ENCODE results near the gene NUDCD3. TPM values are rescaled to one million over a fixed set of nuclear protein-coding genes. Genes with fewer than 3 reads are reported as not detected.

NUDCD3 gene
- total RNA-seq, 1 experiment from 2014 or later: 71.9 TPM

DNA sequence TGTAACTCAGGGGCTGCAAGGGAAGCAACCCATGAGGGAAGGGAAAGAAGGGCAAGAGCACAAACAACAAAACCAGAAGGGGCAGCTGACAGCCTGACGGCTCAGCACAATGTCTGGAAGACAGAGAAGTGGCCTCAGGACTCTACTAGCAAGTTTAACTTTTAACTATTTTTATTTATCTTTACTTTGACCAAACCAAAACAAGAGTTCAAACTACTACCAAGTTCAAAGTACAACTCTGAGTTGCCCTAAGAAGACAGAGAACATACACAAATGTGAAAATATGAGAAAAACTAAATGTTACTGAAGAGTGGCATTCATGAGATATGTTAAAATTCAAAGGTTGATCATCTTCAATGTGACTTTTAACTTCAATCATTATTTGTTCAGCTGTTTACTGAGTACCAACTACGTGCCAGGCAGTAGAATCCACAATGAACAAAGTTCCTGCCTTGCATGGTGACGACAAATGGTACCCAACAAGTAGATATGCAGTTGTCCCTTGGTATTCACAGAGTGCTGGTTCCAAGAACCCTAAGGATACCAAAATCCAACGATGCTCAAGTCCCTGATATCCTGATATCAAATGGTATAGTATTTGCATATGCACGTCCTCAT, 19.7 kb downstream of the NUDCD3 start:
- TF ChIP-seq, protein P1, sequence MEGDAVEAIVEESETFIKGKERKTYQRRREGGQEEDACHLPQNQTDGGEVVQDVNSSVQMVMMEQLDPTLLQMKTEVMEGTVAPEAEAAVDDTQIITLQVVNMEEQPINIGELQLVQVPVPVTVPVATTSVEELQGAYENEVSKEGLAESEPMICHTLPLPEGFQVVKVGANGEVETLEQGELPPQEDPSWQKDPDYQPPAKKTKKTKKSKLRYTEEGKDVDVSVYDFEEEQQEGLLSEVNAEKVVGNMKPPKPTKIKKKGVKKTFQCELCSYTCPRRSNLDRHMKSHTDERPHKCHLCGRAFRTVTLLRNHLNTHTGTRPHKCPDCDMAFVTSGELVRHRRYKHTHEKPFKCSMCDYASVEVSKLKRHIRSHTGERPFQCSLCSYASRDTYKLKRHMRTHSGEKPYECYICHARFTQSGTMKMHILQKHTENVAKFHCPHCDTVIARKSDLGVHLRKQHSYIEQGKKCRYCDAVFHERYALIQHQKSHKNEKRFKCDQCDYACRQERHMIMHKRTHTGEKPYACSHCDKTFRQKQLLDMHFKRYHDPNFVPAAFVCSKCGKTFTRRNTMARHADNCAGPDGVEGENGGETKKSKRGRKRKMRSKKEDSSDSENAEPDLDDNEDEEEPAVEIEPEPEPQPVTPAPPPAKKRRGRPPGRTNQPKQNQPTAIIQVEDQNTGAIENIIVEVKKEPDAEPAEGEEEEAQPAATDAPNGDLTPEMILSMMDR (conservative IDR thresholded peaks at IDR 0.05): no peak
- Histone ChIP-seq H3K23me2 (ENCODE audit: insufficient read length, low read depth, low read length, poor library complexity, severe bottlenecking) (no peaks in the 10 kb centered on the region), H4K8ac (replicated peaks; ENCODE audit: insufficient read length, low read depth, low read length) (no peak overlapping the region), H3K9ac (ENCODE audit: extremely low read depth, insufficient read length, low read length) (peak overlapping the region; percentile 14), H2BK20ac (ENCODE audit: low read depth, low read length, poor library complexity, severe bottlenecking) (no peak overlapping the region), H4K20me1 (ENCODE audit: control insufficient read depth, insufficient read depth, insufficient read length) (no peaks in the 10 kb centered on the region), H2BK120ac (ENCODE audit: low read depth, low read length, poor library complexity, severe bottlenecking) (no peak overlapping the region), H3K14ac (ENCODE audit: insufficient read depth, low read length) (no peak overlapping the region), H3K4me2 (ENCODE audit: insufficient read depth, insufficient read length, low read length) (no peak overlapping the region), H3T11ph (ENCODE audit: low read length) (no peak overlapping the region), H3K23ac (ENCODE audit: insufficient read length, low read depth, low read length) (no peak overlapping the region), H3K79me1 (ENCODE audit: insufficient read depth, low read depth, low read length, poor library complexity, severe bottlenecking) (peaks cover 13% of the 10 kb centered on the region), H3K9me3 (ENCODE audit: control insufficient read depth, low read depth, low read length) (no peaks in the 10 kb centered on the region), H4K5ac (ENCODE audit: insufficient read length, low read depth, low read length) (no peak overlapping the region), H3K4ac (ENCODE audit: low read depth, low read length) (no peak overlapping the region), H3K18ac (ENCODE audit: insufficient read length, low read depth, low read length) (no peak overlapping the region), H4K91ac (ENCODE audit: insufficient read length, low read depth, low read length) (no peak overlapping the region), H3K79me2 (ENCODE audit: insufficient read depth, low read length) (peaks cover 1% of the 10 kb centered on the region; the same call in 1 of the 2 replicates), H3K27ac (ENCODE audit: insufficient read length, low read depth, low read length) (no peak overlapping the region), H3K27me3 (ENCODE audit: insufficient read depth, low read length) (no peaks in the 10 kb centered on the region), H2BK5ac (ENCODE audit: insufficient read length, low read length) (no peak overlapping the region), H2AFZ (ENCODE audit: low read length) (no peak overlapping the region), H2BK12ac (ENCODE audit: insufficient read length, low read depth, low read length) (no peak overlapping the region), H2BK15ac (ENCODE audit: low read depth, low read length) (no peak overlapping the region), H2AK5ac (ENCODE audit: insufficient read length, low read length) (no peak overlapping the region), H3K56ac (ENCODE audit: insufficient read length, low read depth, low read length) (no peak overlapping the region), H3K4me1 (ENCODE audit: insufficient read depth, low read length) (no peaks in the 10 kb centered on the region)
- Mint-ChIP-seq H3K27me3 (ENCODE audit: low read depth) (no peaks in the 10 kb centered on the region), H3K4me1 (no peaks in the 10 kb centered on the region), H3K36me3 (ENCODE audit: insufficient read depth in 1 of 3, low read depth in 3 of 3) (peaks cover 3 to 48% (median 35%) of the 10 kb centered on the region in 3 experiments), H3K27ac (peak overlapping the region in 1 of 3 experiments; percentile 55; a peak in 1 of 7 replicates), H3K4me3 (no peak overlapping the region), H3K9me3 (no peaks in the 10 kb centered on the region)
- no CpG with 5 or more reads among the region's 5 CpGs for WGBS (ENCODE audit: extremely low coverage, insufficient read length, low lambda C conversion rate)
- no peak for DNase-seq

Data from H9 (cell line).